Liver (tissue), 9 donors: ENCODE measurements around the gene RAD51. TPM values are rescaled to one million over a fixed set of nuclear protein-coding genes. Genes with fewer than 3 reads are reported as not detected.

ENCODE experiments used
- DNase-seq: peaks from one replicate; pipeline ENCODE4 v3.0.0-alpha.2; 2017; ENCODE audit warnings: low spot score
- H3K27ac ChIP-seq, 2 donors: one replicate each; pipeline ENCODE4 v1.7.0; 2013; ENCODE audit warnings: inconsistent platforms in 2 of 2, low read length in 2 of 2, control low read depth in 1 of 2, low read depth in 1 of 2, mild to moderate bottlenecking in 1 of 2
- H3K27me3 ChIP-seq, 4 donors: one replicate each; pipeline versions ENCODE4 v1.6.1 to v1.7.0; 2013; ENCODE audit warnings: low read length in 3 of 4, inconsistent platforms in 1 of 4, mild to moderate bottlenecking in 1 of 4, moderate library complexity in 1 of 4; ENCODE audit not compliant: control insufficient read depth in 4 of 4, insufficient read depth in 4 of 4
- H3K36me3 ChIP-seq, 4 donors: one replicate each; pipeline versions ENCODE4 v1.6.1 to v1.7.0; 2013; ENCODE audit warnings: low read length in 3 of 4, mild to moderate bottlenecking in 3 of 4, low read depth in 1 of 4, moderate library complexity in 1 of 4; ENCODE audit not compliant: control insufficient read depth in 4 of 4, insufficient read depth in 3 of 4
- H3K4me1 ChIP-seq, 4 donors: one replicate each; pipeline versions ENCODE4 v1.6.1 to v1.7.0; 2013; ENCODE audit warnings: low read length in 3 of 4, mild to moderate bottlenecking in 3 of 4, moderate library complexity in 1 of 4; ENCODE audit not compliant: control insufficient read depth in 4 of 4, insufficient read depth in 4 of 4
- H3K4me3 ChIP-seq, 3 donors: one replicate each; pipeline versions ENCODE4 v1.6.1 to v1.7.0; 2013; ENCODE audit warnings: low read length in 3 of 3, control low read depth in 1 of 3, low read depth in 1 of 3, mild to moderate bottlenecking in 1 of 3
- H3K9ac ChIP-seq, 2 donors: one replicate each; pipeline ENCODE4 v1.7.0; 2013; ENCODE audit warnings: low read length in 2 of 2, mild to moderate bottlenecking in 2 of 2, moderate library complexity in 2 of 2, control low read depth in 1 of 2, low read depth in 1 of 2
- H3K9me3 ChIP-seq, 4 donors: one replicate each; pipeline versions ENCODE4 v1.6.1 to v1.7.0; 2013; ENCODE audit warnings: low read length in 3 of 4; ENCODE audit not compliant: control insufficient read depth in 4 of 4
- CTCF ChIP-seq: fragments of 150-350 bp; IDR thresholded peaks from 2 replicates; pipeline ENCODE4 v1.5.1; 2017; ENCODE audit warnings: improper control_type of control experiment, low read depth, low read length; ENCODE audit not compliant: missing input control
- EGR1 ChIP-seq, 2 donors: IDR thresholded peaks; 2 replicates each; pipeline ENCODE4 v1.6.1; 2016 to 2018; ENCODE audit warnings: antibody characterized with exemption in 2 of 2, low read depth in 2 of 2
- FOXA1 ChIP-seq: IDR thresholded peaks from 2 replicates; pipeline ENCODE4 v1.6.1; 2016; ENCODE audit warnings: antibody characterized with exemption
- FOXA2 ChIP-seq: IDR thresholded peaks from 2 replicates; pipeline ENCODE4 v1.6.1; 2016; ENCODE audit warnings: antibody characterized with exemption
- GABPA ChIP-seq, 2 donors: IDR thresholded peaks in 1 of 2; conservative IDR thresholded peaks in 1 of 2; 2 replicates each; pipeline ENCODE4 v1.6.1; 2016; ENCODE audit warnings: antibody characterized with exemption in 2 of 2, mild to moderate bottlenecking in 1 of 2, moderate library complexity in 1 of 2
- HNF4A ChIP-seq, 2 donors: conservative IDR thresholded peaks; 2 replicates each; pipeline ENCODE4 v1.6.1; 2016; ENCODE audit warnings: antibody characterized with exemption in 2 of 2, mild to moderate bottlenecking in 2 of 2
- HNF4G ChIP-seq: IDR thresholded peaks from 2 replicates; pipeline ENCODE4 v1.6.1; 2016; ENCODE audit warnings: antibody characterized with exemption
- JUND ChIP-seq, 2 donors: IDR thresholded peaks; 2 replicates each; pipeline ENCODE4 v1.6.1; 2016; ENCODE audit warnings: antibody characterized with exemption in 2 of 2
- NR2F2 ChIP-seq: IDR thresholded peaks from 2 replicates; pipeline ENCODE4 v1.6.1; 2016; ENCODE audit warnings: antibody characterized with exemption
- RAD21 ChIP-seq, 2 donors: IDR thresholded peaks; 2 replicates each; pipeline ENCODE4 v1.6.1; 2016; ENCODE audit warnings: antibody characterized with exemption in 2 of 2, mild to moderate bottlenecking in 2 of 2
- REST ChIP-seq: IDR thresholded peaks from 2 replicates; pipeline ENCODE4 v1.6.1; 2016; ENCODE audit warnings: antibody characterized with exemption, mild to moderate bottlenecking
- RXRA ChIP-seq, 2 donors: IDR thresholded peaks; 2 replicates each; pipeline ENCODE4 v1.6.1; 2017 to 2018; ENCODE audit warnings: antibody characterized with exemption in 2 of 2, mild to moderate bottlenecking in 1 of 2
- SP1 ChIP-seq: IDR thresholded peaks from 2 replicates; pipeline ENCODE4 v1.6.1; 2018; ENCODE audit warnings: antibody characterized with exemption, mild to moderate bottlenecking
- TAF1 ChIP-seq: conservative IDR thresholded peaks from 2 replicates; pipeline ENCODE4 v1.6.1; 2016; ENCODE audit warnings: antibody characterized with exemption, mild to moderate bottlenecking
- YY1 ChIP-seq: IDR thresholded peaks from 2 replicates; pipeline ENCODE4 v1.6.1; 2016; ENCODE audit warnings: antibody characterized with exemption, mild to moderate bottlenecking
- ZBTB33 ChIP-seq: IDR thresholded peaks from 2 replicates; pipeline ENCODE4 v1.6.1; 2016; ENCODE audit warnings: antibody characterized with exemption
- WGBS: extraction: QIAGEN DNeasy Blood & Tissue Kit; methylation state at CpG from one replicate; pipeline ENCODE4 v1.1.7; 2013; 5-methylcytosine and 5-hydroxymethylcytosine counted together
- polyA plus RNA-seq, 2 donors: library from polyadenylated mRNA; stranded (reverse) in 1 of 2; unstranded in 1 of 2; fragments of 200-250 nt in 1 of 2; fragments of >200 nt in 1 of 2; fragmentation: Nextera tagmentation in 1 of 2; extraction: Ambion mirVana in 1 of 2; gene quantifications; one replicate each; pipeline versions ENCODE4 v1.2.1 to v1.2.3, GENCODE V29; 2013 to 2015
- total RNA-seq, 2 donors: library from RNA; depleted of rRNA; stranded (reverse); fragments of >200 nt; gene quantifications; one replicate each; pipeline ENCODE4 v1.2.3, GENCODE V29; 2014
- TF ChIP-seq, protein P1 (sequence below): IDR thresholded peaks from 2 replicates; pipeline ENCODE4 v1.6.1; 2016; ENCODE audit warnings: antibody characterized with exemption
- TF ChIP-seq, protein P2 (sequence below): IDR thresholded peaks from 2 replicates; pipeline ENCODE4 v1.6.1; 2016; ENCODE audit warnings: antibody characterized with exemption
- donor health status: healthy.
- donor health status: healthy.
- donor health status: healthy.
- donor health status: healthy.
- donor health status: healthy.

The RAD51 gene
- total and polyA plus RNA-seq, 4 donors = 0.25 to 11.3 (median 0.69) TPM

GRCh38 chr15:40768521-40769273 lies 73.7 kb downstream of the RAD51 start:
- Histone ChIP-seq H3K36me3 (peaks cover 0 to 23% (median 8%) of the 10 kb centered on the region in 4 donors), H3K9ac (no peak overlapping the region), H3K4me1 (peaks cover 6 to 63% (median 41%) of the 10 kb centered on the region in 4 donors), H3K27ac (peak overlapping the region; percentile 52 to 71), H3K9me3 (no peaks in the 10 kb centered on the region), H3K27me3 (no peaks in the 10 kb centered on the region), H3K4me3 (no peak overlapping the region)
- WGBS = 76% methylated on average over 21 of the region's 21 CpGs
- TF ChIP-seq FOXA2 = no peak
- no peak for TF ChIP-seq CTCF
- no peak for TF ChIP-seq ZBTB33
- no peak for TF ChIP-seq YY1
- TF ChIP-seq GABPA (IDR thresholded peaks at IDR 0.05 in 1 of 2, conservative IDR thresholded peaks at IDR 0.05 in 1 of 2) = no peak
- TF ChIP-seq REST = no peak
- no peak for TF ChIP-seq RXRA (IDR thresholded peaks at IDR 0.05)
- no peak for TF ChIP-seq HNF4A (conservative IDR thresholded peaks at IDR 0.05)
- TF ChIP-seq, protein P1, sequence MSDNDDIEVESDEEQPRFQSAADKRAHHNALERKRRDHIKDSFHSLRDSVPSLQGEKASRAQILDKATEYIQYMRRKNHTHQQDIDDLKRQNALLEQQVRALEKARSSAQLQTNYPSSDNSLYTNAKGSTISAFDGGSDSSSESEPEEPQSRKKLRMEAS = no peak
- TF ChIP-seq NR2F2 = no peak
- no peak for TF ChIP-seq JUND (IDR thresholded peaks at IDR 0.05)
- no peak for TF ChIP-seq EGR1 (IDR thresholded peaks at IDR 0.05; ENCODE audit: low read depth in 2 of 2)
- TF ChIP-seq HNF4G = no peak
- TF ChIP-seq, protein P2, sequence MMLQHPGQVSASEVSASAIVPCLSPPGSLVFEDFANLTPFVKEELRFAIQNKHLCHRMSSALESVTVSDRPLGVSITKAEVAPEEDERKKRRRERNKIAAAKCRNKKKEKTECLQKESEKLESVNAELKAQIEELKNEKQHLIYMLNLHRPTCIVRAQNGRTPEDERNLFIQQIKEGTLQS = no peak
- TF ChIP-seq FOXA1 = no peak
- no peak for TF ChIP-seq RAD21 (IDR thresholded peaks at IDR 0.05)
- TF ChIP-seq SP1 = no peak
- no peak for TF ChIP-seq TAF1
- no peak for DNase-seq
